GM12872 (cell line): ENCODE data around the gene SPATA12.

Experiments
- TF ChIP-seq, protein P1 (sequence below): IDR thresholded peaks from 3 replicates; pipeline ENCODE4 v1.5.1; 2011; ENCODE audit warnings: low read depth, mild to moderate bottlenecking, low read length, moderate library complexity; ENCODE audit not compliant: insufficient read depth

The SPATA12 gene

DNA sequence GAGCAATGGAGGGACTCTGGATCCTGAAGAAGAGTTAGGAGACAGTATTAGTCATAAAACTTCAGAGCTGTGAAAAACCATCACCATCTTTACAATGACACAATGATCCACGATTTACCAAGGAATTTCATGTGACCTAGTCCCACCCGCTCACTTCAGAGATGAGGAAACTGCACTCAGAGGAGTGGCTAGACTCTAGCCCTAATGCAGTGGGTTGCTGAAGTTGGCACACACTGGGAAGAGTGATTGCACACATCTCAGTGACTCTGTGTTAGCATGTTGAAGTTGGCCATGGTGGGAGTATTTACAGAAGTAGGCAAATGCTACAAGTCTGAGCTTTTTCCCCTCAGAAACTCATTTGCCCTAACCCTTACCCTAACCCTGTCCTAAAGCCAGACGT, 35.2 kb upstream of the SPATA12 start:
- TF ChIP-seq, protein P1, sequence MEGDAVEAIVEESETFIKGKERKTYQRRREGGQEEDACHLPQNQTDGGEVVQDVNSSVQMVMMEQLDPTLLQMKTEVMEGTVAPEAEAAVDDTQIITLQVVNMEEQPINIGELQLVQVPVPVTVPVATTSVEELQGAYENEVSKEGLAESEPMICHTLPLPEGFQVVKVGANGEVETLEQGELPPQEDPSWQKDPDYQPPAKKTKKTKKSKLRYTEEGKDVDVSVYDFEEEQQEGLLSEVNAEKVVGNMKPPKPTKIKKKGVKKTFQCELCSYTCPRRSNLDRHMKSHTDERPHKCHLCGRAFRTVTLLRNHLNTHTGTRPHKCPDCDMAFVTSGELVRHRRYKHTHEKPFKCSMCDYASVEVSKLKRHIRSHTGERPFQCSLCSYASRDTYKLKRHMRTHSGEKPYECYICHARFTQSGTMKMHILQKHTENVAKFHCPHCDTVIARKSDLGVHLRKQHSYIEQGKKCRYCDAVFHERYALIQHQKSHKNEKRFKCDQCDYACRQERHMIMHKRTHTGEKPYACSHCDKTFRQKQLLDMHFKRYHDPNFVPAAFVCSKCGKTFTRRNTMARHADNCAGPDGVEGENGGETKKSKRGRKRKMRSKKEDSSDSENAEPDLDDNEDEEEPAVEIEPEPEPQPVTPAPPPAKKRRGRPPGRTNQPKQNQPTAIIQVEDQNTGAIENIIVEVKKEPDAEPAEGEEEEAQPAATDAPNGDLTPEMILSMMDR = no peak

GRCh38 chr3:57026944-57027343, 33.5 kb upstream of the SPATA12 start:
- TF ChIP-seq, protein P1 = no peak

GRCh38 chr3:57029383-57029782, 31.1 kb upstream of the SPATA12 start:
- TF ChIP-seq, protein P1 = no peak

DNA sequence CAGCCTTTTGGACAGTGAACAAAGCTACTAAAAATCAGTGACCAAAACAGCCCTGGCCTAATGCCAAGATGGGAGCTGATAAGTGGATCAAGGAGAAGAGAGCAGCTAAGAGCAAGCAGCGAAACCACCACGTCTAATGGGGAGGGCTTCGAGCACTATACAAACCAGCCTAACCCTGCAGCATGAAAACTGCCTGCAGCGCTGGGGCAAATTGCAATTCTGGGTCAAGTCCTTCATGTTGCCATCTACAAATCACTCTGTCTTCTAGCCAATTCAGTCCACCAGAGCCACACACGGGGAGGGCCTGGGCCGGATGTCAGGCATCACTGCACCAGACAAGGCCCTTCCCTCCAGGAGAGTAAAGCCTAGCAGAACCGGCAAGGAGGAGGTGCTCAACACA, 30.5 kb upstream of the SPATA12 start:
- TF ChIP-seq, protein P1 = no peak

DNA sequence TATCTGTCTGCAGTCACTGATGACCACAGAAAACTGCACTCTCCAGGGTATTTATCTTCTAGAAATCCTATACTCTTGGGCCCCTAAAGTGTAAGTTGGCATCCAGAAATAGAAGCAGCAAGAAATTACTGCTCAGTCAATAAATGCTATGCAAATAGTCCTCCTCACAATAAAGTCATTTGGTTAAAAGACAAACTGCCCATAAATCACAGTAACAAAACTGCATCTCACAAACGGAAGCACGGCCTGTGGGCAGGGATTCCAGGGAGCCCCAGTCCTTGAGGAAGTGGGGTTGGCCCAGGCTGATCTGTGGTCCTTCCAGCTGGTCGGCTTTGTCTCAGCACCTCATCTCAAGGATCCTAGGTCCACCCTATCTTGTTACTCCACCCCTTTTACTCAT, 29.7 kb upstream of the SPATA12 start:
- TF ChIP-seq, protein P1 = no peak

GRCh38 chr3:57031631-57032541, 28.6 kb upstream of the SPATA12 start:
- TF ChIP-seq, protein P1 = no peak

DNA sequence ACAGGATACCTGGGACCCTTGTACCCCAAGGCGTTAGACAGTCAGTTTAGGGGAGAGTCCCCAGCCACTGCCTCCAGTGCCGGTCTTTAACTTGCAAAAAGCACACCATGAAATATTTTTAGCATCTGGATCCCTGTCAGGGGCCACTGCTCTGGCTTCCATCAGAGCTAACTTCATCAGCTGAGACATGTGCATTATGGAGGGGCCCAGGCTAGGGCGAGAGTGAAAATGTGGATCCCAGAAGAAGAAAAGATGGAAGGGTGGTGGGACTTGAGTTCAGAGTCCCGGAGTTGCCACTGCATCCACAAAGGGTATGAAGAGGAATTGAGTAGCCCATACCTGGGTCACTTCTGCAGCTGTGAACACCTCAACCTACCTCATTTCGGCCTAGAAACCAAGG, 23.5 kb upstream of the SPATA12 start:
- TF ChIP-seq, protein P1 = no peak
